Ovary (tissue), 3 donors: ENCODE data around the gene HSP90AB1.

Experiments
- CTCF ChIP-seq, 3 donors: fragments of 450-650 bp in 2 of 3; fragments of 200-600 bp in 1 of 3; IDR thresholded peaks; one replicate each; pipeline versions ENCODE4 v1.5.1 to v1.8.0; 2016 to 2022; ENCODE audit warnings: antibody characterized with exemption in 3 of 3, mild to moderate bottlenecking in 1 of 3
- POLR2A ChIP-seq: fragments of 450-650 bp; IDR thresholded peaks from one replicate; pipeline ENCODE4 v1.6.1; 2017; ENCODE audit warnings: antibody characterized with exemption, mild to moderate bottlenecking, moderate library complexity
- donor health status: DM: no; HTN: no; CAD: no.

GRCh38 chr6:44225579-44226325 lies 21.1 kb upstream of the HSP90AB1 start:
- TF ChIP-seq CTCF (IDR thresholded peaks at IDR 0.05) (no peak), POLR2A (no peak)
